Spleen (tissue), 11 donors: ENCODE data around the gene YJU2. TPM values are rescaled to one million over a fixed set of nuclear protein-coding genes. Genes with fewer than 3 reads are reported as not detected.
"Not testable (repeated sequence)": the region's sequence is repeated elsewhere in the genome, so short reads cannot be mapped to it uniquely, and the experiment has no call there.

Source experiments
- DNase-seq: peaks from one replicate; pipeline ENCODE4 v3.0.0-alpha.2; 2020
- H3K27ac ChIP-seq, 8 donors: fragments of 200-600 bp; sonication (generic) in 7 of 8; 1 replicate in 4 of 8; 2 replicates in 4 of 8; pipeline versions ENCODE4 v1.5.0 to v1.8.0; 2016 to 2021; ENCODE audit warnings: inconsistent platforms in 4 of 8, mild to moderate bottlenecking in 4 of 8, moderate library complexity in 1 of 8
- H3K27me3 ChIP-seq, 7 donors: fragments of 200-600 bp; sonication (generic) in 6 of 7; replicated peaks in 1 of 7; 1 replicate in 4 of 7; 2 replicates in 3 of 7; pipeline versions ENCODE4 v1.5.0 to v1.8.0; 2016 to 2021; ENCODE audit warnings: inconsistent platforms in 3 of 7, mild to moderate bottlenecking in 1 of 7
- H3K36me3 ChIP-seq, 6 donors: fragments of 200-600 bp; sonication (generic) in 5 of 6; 1 replicate in 4 of 6; 2 replicates in 2 of 6; pipeline versions ENCODE4 v1.5.0 to v1.8.0; 2016 to 2021; ENCODE audit warnings: inconsistent platforms in 2 of 6
- H3K4me1 ChIP-seq, 6 donors: fragments of 200-600 bp; sonication (generic) in 5 of 6; 1 replicate in 3 of 6; 2 replicates in 3 of 6; pipeline versions ENCODE4 v1.5.0 to v1.8.0; 2016 to 2021; ENCODE audit warnings: inconsistent platforms in 3 of 6
- H3K4me3 ChIP-seq, 8 donors: fragments of 200-600 bp; sonication (generic) in 7 of 8; 1 replicate in 4 of 8; 2 replicates in 4 of 8; pipeline versions ENCODE4 v1.5.0 to v1.8.0; 2016 to 2021; ENCODE audit warnings: inconsistent platforms in 4 of 8, mild to moderate bottlenecking in 4 of 8, moderate library complexity in 2 of 8
- H3K9me3 ChIP-seq, 8 donors: fragments of 200-600 bp; sonication (generic) in 7 of 8; 1 replicate in 4 of 8; 2 replicates in 4 of 8; pipeline versions ENCODE4 v1.5.0 to v1.8.0; 2016 to 2021; ENCODE audit warnings: inconsistent platforms in 4 of 8
- POLR2A ChIP-seq, 3 donors: fragments of 450-650 bp; IDR thresholded peaks; one replicate each; pipeline ENCODE4 v1.5.1; 2017; ENCODE audit warnings: antibody characterized with exemption in 3 of 3, mild to moderate bottlenecking in 1 of 3
- POLR2AphosphoS5 ChIP-seq, 3 donors: sonication (generic); formaldehyde crosslinking; IDR thresholded peaks; one replicate each; pipeline ENCODE4 v1.5.1; 2017; ENCODE audit warnings: antibody characterized with exemption in 3 of 3
- WGBS, 5 donors: extraction: QIAGEN DNeasy Blood & Tissue Kit in 3 of 5; methylation state at CpG; one replicate each; pipeline versions ENCODE4 v1.1.5 to v1.1.7; 2013 to 2018; 5-methylcytosine and 5-hydroxymethylcytosine counted together
- intact Hi-C: fragments of 100-400 bp; cut with DNase I; formaldehyde crosslinking; loops from one replicate; pipeline ENCODE4 v1.15.0; 2023; ENCODE audit warnings: low total_unique reads
- polyA plus RNA-seq, 3 donors: library from polyadenylated mRNA; stranded (reverse); fragments of 200-250 nt; gene quantifications; one replicate each; pipeline ENCODE4 v1.2.1, GENCODE V29; 2013
- total RNA-seq, 7 donors: library from RNA; depleted of rRNA in 3 of 7; stranded (reverse); fragments of >200 nt in 3 of 7; fragmentation: NEBNext Ultra II Directional in 4 of 7; extraction: Animal tissue kit (Norgen Biotek cat#: 25700) in 4 of 7; gene quantifications; one replicate each; pipeline versions ENCODE4 v1.1.0 to v1.2.1, GENCODE V29; 2016 to 2021
- TF ChIP-seq, protein P1 (sequence below), 11 experiments: fragments of 200-600 bp in 7 of 11; fragments of 450-650 bp in 4 of 11; sonication (generic) in 4 of 11; IDR thresholded peaks in 8 of 11; conservative IDR thresholded peaks in 3 of 11; 1 replicate in 7 of 11; 2 replicates in 4 of 11; pipeline versions ENCODE4 v1.4.0 to v1.8.0; 2016 to 2021; ENCODE audit warnings: antibody characterized with exemption in 11 of 11, inconsistent platforms in 4 of 11, mild to moderate bottlenecking in 1 of 11
- donor health status: healthy with polysubstance abuse.
- donor health status: DM: no; HTN: no; CAD: no; lungs with moderate emphysema.
- donor health status: DM: no; HTN: no; CAD: no.
- donor health status: Bipolar disorder and iron deficiency.
- donor health status: healthy.
- donor health status: DM: no; HTN: no; CAD: no.
- donor health status: DM: yes; HTN: yes; CAD: no.

YJU2 gene
- total and polyA plus RNA-seq, 10 donors: 17.4 to 34.0 (median 22.5) TPM

DNA sequence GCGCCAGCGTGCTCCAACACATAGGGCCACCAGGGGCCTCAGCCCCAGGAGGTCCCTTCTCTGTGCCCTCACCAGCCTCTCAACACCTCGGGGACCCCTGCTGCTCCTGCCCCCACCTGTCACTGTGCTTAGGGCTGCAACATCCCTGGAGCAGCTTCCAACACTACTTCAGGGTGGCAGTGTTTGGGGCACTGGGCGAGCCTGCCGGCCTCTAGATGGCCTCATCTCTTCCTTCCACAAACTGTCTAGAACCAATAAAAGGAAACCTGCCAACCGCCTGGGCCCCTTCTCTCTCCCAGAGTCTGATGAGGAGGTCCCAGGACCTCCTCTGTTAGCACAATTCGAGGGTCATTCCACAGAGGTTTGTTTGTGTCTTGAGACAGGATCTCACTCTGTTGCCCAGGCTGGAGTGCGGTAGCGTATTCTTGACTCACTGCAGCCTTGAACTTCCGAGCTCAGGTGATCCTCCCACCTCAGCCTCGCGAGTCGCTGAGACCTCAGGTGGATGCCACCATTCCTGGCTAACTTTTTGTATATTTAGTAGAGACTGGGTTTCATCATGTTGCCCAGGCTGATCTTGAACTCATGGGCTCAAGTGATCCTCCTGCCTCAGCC lies 22.0 kb downstream of the YJU2 start:
- no peak for DNase-seq
- intact Hi-C loops: loop anchor here (5.0 to 10.0 kb wide), 2 partner anchors 83 to 256 kb away; no protein-coding TSS in a partner anchor
- Histone ChIP-seq H3K9me3 (peaks cover 0 to 8% (median 0%) of the 10 kb centered on the region in 8 donors), H3K4me1 (peaks cover 0 to 41% (median 18%) of the 10 kb centered on the region in 6 donors), H3K27me3 (no peaks in the 10 kb centered on the region), H3K36me3 (peaks cover 6 to 92% (median 73%) of the 10 kb centered on the region in 6 donors), H3K4me3 (no peak overlapping the region), H3K27ac (no peak overlapping the region)
- WGBS, 5 donors: 81 to 91% (median 85%) methylated on average over 8 to 13 of the region's 13 CpGs
- TF ChIP-seq POLR2AphosphoS5 (IDR thresholded peaks at IDR 0.05) (peak in 1 of 3 donors; percentile 3), POLR2A (IDR thresholded peaks at IDR 0.05) (no peak)

DNA sequence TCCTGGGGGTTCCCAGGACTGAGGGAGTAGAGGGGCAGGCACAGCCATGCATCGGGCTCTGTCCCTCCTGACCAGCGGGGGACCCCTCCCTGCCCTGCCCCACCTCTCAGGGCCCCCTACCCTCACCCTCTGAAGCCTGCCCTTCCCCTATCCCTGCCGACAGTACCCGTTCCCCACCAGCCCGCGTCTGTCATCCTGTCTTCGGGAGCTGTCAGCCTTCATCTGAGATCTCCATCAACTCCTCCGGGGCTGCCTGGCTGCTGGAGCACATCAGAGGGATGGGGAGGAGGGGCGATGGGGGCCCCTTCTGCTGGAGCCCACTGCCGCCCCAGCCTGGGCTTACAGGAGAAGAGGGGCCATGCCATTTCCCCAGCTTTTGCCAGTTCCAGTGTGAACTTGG lies 26.0 kb downstream of the YJU2 start:
- Histone ChIP-seq H3K36me3 (peaks cover 6 to 54% (median 37%) of the 10 kb centered on the region in 6 donors), H3K27me3 (peaks cover 0 to 10% (median 2%) of the 10 kb centered on the region in 7 donors), H3K27ac (no peak overlapping the region), H3K9me3 (peaks cover 0 to 8% (median 0%) of the 10 kb centered on the region in 8 donors), H3K4me1 (peaks cover 0 to 2% (median 0%) of the 10 kb centered on the region in 6 donors), H3K4me3 (no peak overlapping the region)
- WGBS, 5 donors: 80 to 90% (median 82%) methylated on average over 10 of the region's 10 CpGs
- intact Hi-C loops: no loop called here
- DNase-seq: no peak
- TF ChIP-seq POLR2AphosphoS5 (IDR thresholded peaks at IDR 0.05): peak in 1 of 3 donors; percentile 31
- TF ChIP-seq, protein P1, sequence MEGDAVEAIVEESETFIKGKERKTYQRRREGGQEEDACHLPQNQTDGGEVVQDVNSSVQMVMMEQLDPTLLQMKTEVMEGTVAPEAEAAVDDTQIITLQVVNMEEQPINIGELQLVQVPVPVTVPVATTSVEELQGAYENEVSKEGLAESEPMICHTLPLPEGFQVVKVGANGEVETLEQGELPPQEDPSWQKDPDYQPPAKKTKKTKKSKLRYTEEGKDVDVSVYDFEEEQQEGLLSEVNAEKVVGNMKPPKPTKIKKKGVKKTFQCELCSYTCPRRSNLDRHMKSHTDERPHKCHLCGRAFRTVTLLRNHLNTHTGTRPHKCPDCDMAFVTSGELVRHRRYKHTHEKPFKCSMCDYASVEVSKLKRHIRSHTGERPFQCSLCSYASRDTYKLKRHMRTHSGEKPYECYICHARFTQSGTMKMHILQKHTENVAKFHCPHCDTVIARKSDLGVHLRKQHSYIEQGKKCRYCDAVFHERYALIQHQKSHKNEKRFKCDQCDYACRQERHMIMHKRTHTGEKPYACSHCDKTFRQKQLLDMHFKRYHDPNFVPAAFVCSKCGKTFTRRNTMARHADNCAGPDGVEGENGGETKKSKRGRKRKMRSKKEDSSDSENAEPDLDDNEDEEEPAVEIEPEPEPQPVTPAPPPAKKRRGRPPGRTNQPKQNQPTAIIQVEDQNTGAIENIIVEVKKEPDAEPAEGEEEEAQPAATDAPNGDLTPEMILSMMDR (IDR thresholded peaks at IDR 0.05 in 8 of 11, conservative IDR thresholded peaks at IDR 0.05 in 3 of 11): no peak

DNA sequence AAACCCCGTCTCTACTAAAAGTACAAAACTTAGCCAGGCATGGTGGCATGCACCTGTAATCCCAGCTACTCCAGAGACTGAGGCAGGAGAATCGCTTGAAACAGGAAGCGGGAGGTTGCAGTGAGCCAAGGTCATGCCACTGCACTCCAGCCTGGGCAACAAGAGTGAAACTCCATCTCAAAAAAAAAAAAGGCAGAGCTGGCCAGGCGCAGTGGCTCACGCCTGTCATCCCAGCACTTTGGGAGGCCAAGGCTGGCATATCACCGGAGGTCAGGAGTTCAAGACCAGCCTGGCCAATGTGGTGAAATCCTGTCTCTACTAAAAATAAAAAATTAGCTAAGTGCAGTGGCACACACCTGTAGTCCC lies 27.4 kb downstream of the YJU2 start:
- peaks cover 4 to 24% (median 15%) of the 10 kb centered on the region in 7 donors for H3K27me3 ChIP-seq
- intact Hi-C loops, H3K27ac ChIP-seq, DNase-seq, H3K9me3 ChIP-seq, H3K4me3 ChIP-seq: not testable (repeated sequence)
- H3K4me1 ChIP-seq: peaks cover 4 to 12% (median 9%) of the 10 kb centered on the region in 6 donors
- WGBS, 5 donors: 64 to 77% (median 73%) methylated on average over 6 of the region's 6 CpGs
- peaks cover 0 to 40% (median 23%) of the 10 kb centered on the region in 6 donors for H3K36me3 ChIP-seq

DNA sequence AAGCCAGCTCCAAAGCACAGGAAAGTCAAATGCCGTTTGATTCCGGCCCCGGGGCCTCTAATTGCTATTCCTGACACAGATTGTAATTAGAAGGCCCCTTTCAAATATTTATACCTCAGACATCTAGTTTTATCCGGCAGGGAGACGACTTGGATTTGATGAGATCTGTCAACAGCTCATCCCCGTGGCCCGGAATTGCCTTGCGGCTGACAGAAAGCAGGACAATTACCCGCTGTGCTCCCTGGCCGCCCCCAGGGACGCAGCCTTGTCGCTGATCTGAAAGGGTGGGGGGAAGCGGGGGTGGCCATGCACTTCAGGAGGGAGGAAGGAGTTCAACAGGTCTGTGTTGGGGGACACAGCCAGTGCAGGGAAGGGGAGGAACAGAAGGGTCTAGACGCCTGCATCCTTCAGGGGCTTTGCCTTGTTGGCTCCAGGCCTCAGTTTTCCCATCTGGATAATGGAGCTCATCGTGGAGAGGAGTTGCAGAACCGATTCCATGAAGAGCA lies 30.4 kb downstream of the YJU2 start:
- 52 to 73% (median 61%) methylated on average over 16 of the region's 16 CpGs for WGBS, 5 donors
- TF ChIP-seq POLR2AphosphoS5 (IDR thresholded peaks at IDR 0.05) (no peak), POLR2A (IDR thresholded peaks at IDR 0.05) (no peak)
- TF ChIP-seq, protein P1 (IDR thresholded peaks at IDR 0.05 in 8 of 11, conservative IDR thresholded peaks at IDR 0.05 in 3 of 11): no peak
- Histone ChIP-seq H3K27ac (no peak overlapping the region), H3K9me3 (peaks cover 0 to 2% (median 0%) of the 10 kb centered on the region in 8 donors), H3K27me3 (peaks cover 14 to 54% (median 45%) of the 10 kb centered on the region in 7 donors), H3K4me1 (peaks cover 11 to 24% (median 16%) of the 10 kb centered on the region in 6 donors), H3K36me3 (peaks cover 0 to 11% (median 3%) of the 10 kb centered on the region in 6 donors), H3K4me3 (no peak overlapping the region)
- DNase-seq: no peak
- intact Hi-C loops: no loop called here

DNA sequence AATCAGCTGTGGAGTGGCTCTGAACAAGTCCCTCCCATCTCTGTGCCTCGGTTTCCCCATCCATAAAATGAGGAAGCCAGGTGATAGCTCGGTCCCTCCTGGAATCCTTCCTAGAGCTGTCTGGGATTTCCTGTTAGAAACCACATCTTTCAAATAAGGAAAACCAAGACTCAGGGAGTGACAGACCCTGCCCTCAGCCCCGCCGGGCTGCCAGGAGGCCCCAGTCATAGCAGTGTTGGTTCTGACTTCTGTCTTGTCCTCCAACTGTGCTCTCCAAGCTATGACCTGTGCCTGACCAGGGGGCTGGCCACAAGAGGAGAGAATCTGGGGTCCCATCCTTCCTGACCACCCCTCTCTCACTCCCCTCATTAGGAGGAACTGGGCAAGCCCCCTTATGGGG lies 31.1 kb downstream of the YJU2 start:
- no peaks in the 10 kb centered on the region for H3K9me3 ChIP-seq
- no peak overlapping the region for H3K4me3 ChIP-seq
- peaks cover 11 to 24% (median 16%) of the 10 kb centered on the region in 6 donors for H3K4me1 ChIP-seq
- peaks cover 14 to 62% (median 52%) of the 10 kb centered on the region in 7 donors for H3K27me3 ChIP-seq
- H3K36me3 ChIP-seq: peaks cover 0 to 5% (median 0%) of the 10 kb centered on the region in 6 donors
- DNase-seq: no peak
- intact Hi-C loops: no loop called here
- H3K27ac ChIP-seq: no peak overlapping the region
- WGBS, 5 donors: 4 to 20% (median 12%) methylated on average over 4 of the region's 4 CpGs
- TF ChIP-seq, protein P1 (IDR thresholded peaks at IDR 0.05 in 8 of 11, conservative IDR thresholded peaks at IDR 0.05 in 3 of 11): no peak
- TF ChIP-seq POLR2AphosphoS5 (IDR thresholded peaks at IDR 0.05): no peak
